HG03354 (cell line): ENCODE data around the gene BRD4.
A peak's percentile ranks its signal among the peaks of the same experiment; 100 is the strongest.

Experiments
- ATAC-seq: cut with Tn5 transposase; IDR thresholded peaks from one replicate; pipeline ENCODE4 v1.9.1; 2021; ENCODE audit warnings: mild to moderate bottlenecking; ENCODE audit not compliant: unreplicated experiment, poor library complexity, severe bottlenecking

Gene BRD4

GRCh38 chr19:15332311-15332996, at the start of gene BRD4:
BRD4 (minus strand) TSS chr19:15332539; CDS start chr19:15273099, 59,440 bp downstream.
- ATAC-seq = peak; percentile 60

- ATAC-seq = no peak
These were observed 49.5 kb upstream of the BRD4 start for GRCh38 chr19:15381864-15382263.

GRCh38 chr19:15381429-15381828, 49.1 kb upstream of the BRD4 start:
- ATAC-seq = no peak

GRCh38 chr19:15379999-15380647, 47.8 kb upstream of the BRD4 start:
- peak; percentile 37 for ATAC-seq

- ATAC-seq = peak; percentile 87
These were observed 47.0 kb upstream of the BRD4 start, which contains the start of gene AKAP8 for GRCh38 chr19:15379083-15379998. AKAP8 (minus strand) TSS chr19:15379787; CDS start chr19:15379731, 56 bp downstream.

- ATAC-seq = no peak
These were observed 46.3 kb upstream of the BRD4 start for GRCh38 chr19:15378534-15379082.

GRCh38 chr19:15374796-15375440, 42.6 kb upstream of the BRD4 start:
- ATAC-seq = no peak

GRCh38 chr19:15374105-15374651, 41.8 kb upstream of the BRD4 start:
- no peak for ATAC-seq

GRCh38 chr19:15373644-15374043, 41.3 kb upstream of the BRD4 start:
- no peak for ATAC-seq

GRCh38 chr19:15372891-15373301, 40.6 kb upstream of the BRD4 start:
- ATAC-seq = no peak

GRCh38 chr19:15372470-15372869, 40.1 kb upstream of the BRD4 start:
- no peak for ATAC-seq

GRCh38 chr19:15371786-15372380, 39.5 kb upstream of the BRD4 start:
- no peak for ATAC-seq

GRCh38 chr19:15371119-15371518, 38.8 kb upstream of the BRD4 start:
- no peak for ATAC-seq

- no peak for ATAC-seq
These were observed 37.2 kb upstream of the BRD4 start for GRCh38 chr19:15369594-15369891.

- no peak for ATAC-seq
These were observed 36.7 kb upstream of the BRD4 start for GRCh38 chr19:15368798-15369593.

GRCh38 chr19:15368051-15368632, 35.8 kb upstream of the BRD4 start:
- no peak for ATAC-seq

- no peak for ATAC-seq
These were observed 35.1 kb upstream of the BRD4 start for GRCh38 chr19:15367439-15367838.

- ATAC-seq = no peak
These were observed 32.9 kb upstream of the BRD4 start for GRCh38 chr19:15365264-15365663.
